ENCODE results near the gene ABTB2. TPM values are rescaled to one million over a fixed set of nuclear protein-coding genes. Genes with fewer than 3 reads are reported as not detected.

Gene ABTB2
- total and polyA plus RNA-seq, 7 donors, result 4.5 to 24.7 (median 18.5) TPM

GRCh38 chr11:34175284-34176019, 182.4 kb downstream of the ABTB2 start:
- Histone ChIP-seq H3K4me3 (no peak overlapping the region), H3K27me3 (ENCODE audit: insufficient read depth in 3 of 3, low read length in 2 of 3) (no peaks in the 10 kb centered on the region), H3K27ac (no peak overlapping the region), H3K4me1 (peaks cover 7% of the 10 kb centered on the region), H3K9me3 (no peaks in the 10 kb centered on the region), H3K36me3 (ENCODE audit: insufficient read depth in 1 of 2, low read depth in 1 of 2) (peaks cover 0 to 12% of the 10 kb centered on the region in 2 donors)
- peak in 1 of 2 donors; percentile 45 for DNase-seq
- no peak for TF ChIP-seq CTCF (IDR thresholded peaks at IDR 0.05)
- ATAC-seq, result no peak
- WGBS, 3 donors, result 91 to 94% (median 93%) methylated on average over 7 of the region's 7 CpGs
- intact Hi-C loops (cut with DNase I), result loop anchor here (5.0 to 10.0 kb wide), 3 partner anchors 122 to 319 kb away; no protein-coding TSS in a partner anchor

DNA sequence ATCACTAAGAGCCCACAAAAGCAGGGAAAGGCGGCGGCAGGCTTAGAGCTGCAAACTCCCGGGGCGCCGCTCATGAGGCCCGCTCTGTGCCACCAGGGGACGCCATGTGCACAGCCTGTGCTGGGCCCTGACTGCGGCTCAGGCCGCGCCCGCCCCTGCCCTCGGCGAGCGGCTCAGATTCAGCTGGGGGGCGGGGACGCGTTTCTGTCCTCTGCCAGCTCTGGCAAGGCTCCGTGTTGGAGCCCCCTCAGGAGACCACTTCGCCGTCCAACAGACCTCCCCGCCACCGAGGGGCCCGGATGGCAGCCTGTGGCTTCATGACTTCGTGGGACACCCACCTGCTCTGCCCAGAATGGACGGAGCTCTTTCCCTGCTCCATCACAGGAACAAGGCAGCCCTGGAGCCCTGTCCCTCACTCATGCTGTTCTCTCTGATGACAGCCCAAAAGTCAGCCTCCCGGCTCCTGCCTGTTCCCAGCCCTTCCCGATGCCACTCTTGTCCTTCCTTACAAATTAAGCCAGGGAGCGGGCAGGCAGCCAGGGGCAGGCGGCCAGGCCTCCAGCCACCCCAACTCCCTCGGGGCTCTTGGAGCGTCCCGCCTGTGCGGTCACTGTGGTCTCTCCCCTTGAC, 183.3 kb downstream of the ABTB2 start:
- Histone ChIP-seq H3K36me3 (ENCODE audit: insufficient read depth in 1 of 2, low read depth in 1 of 2) (peaks cover 0 to 17% of the 10 kb centered on the region in 2 donors), H3K27ac (peak overlapping the region; percentile 19), H3K9me3 (no peaks in the 10 kb centered on the region), H3K27me3 (ENCODE audit: insufficient read depth in 3 of 3, low read length in 2 of 3) (no peaks in the 10 kb centered on the region), H3K4me3 (peak overlapping the region; percentile 58), H3K4me1 (peaks cover 7% of the 10 kb centered on the region)
- DNase-seq (peak; percentile 85 to 92), ATAC-seq (peak; percentile 98 to 99 (median 98))
- WGBS, 3 donors, result 4 to 9% (median 4%) methylated on average over 25 to 33 of the region's 33 CpGs
- peak; percentile 96 for TF ChIP-seq CTCF (IDR thresholded peaks at IDR 0.05)
- intact Hi-C loops (cut with DNase I), result loop anchor here (1.0 to 10.0 kb wide), 4 partner anchors 123 to 320 kb away; no protein-coding TSS in a partner anchor

DNA sequence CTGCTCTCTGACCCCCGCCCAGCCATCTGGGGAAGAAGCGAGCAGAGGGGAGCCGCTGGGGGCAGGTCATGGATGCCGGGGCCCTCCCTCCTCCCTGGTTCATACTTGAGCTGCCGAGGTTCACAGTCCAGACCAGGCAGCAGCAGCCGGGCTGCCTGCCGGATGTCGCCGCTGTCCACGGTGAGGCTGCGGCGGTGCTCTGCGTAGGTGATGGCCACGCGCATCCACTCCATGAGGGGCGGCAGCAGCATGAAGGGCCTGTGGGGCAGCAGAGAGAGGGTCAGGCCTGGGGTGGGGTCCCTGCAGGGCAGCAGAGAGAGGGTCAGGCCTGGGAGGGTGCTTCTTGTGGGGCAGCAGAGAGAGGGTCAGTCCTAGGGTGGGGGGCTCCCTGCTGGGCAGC, 184.8 kb downstream of the ABTB2 start:
- WGBS, 3 donors, result 94 to 98% (median 97%) methylated on average over 14 to 16 of the region's 16 CpGs
- H3K36me3 ChIP-seq (ENCODE audit: insufficient read depth in 1 of 2, low read depth in 1 of 2), result peaks cover 0 to 30% of the 10 kb centered on the region in 2 donors
- TF ChIP-seq CTCF (IDR thresholded peaks at IDR 0.05), result no peak
- no peak for ATAC-seq
- intact Hi-C loops (cut with DNase I), result loop anchor here in 1 of 2 donors (1.0 to 10.0 kb wide), 2 partner anchors 189 to 322 kb away; no protein-coding TSS in a partner anchor
- peak in 1 of 2 donors; percentile 36 for DNase-seq
- H3K27me3 ChIP-seq (ENCODE audit: insufficient read depth in 3 of 3, low read length in 2 of 3), result no peaks in the 10 kb centered on the region
- no peak overlapping the region for H3K4me3 ChIP-seq
- H3K9me3 ChIP-seq, result no peaks in the 10 kb centered on the region
- peaks cover 16% of the 10 kb centered on the region for H3K4me1 ChIP-seq
- no peak overlapping the region for H3K27ac ChIP-seq

DNA sequence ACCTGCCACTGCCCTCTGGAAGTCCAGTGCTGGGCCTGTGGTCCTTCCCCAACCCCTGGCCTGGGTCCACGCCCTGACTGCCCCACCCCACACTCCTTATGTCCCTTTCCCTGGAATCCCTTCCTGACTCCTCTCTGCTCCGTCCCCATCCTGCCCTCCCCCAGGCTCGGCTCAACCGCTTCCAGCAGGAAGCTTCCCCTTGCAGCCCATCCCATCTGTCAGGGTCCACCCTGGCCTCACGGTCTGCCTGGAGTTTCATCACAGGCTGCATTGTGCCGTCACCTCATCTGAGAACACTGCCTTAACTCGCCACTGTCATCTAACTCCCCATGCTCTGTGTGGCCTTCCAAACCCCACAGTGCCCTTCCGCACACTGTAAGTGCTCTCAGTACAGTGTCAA, 188.1 kb downstream of the ABTB2 start:
- peaks cover 0 to 44% of the 10 kb centered on the region in 2 donors for H3K36me3 ChIP-seq (ENCODE audit: insufficient read depth in 1 of 2, low read depth in 1 of 2)
- no peaks in the 10 kb centered on the region for H3K27me3 ChIP-seq (ENCODE audit: insufficient read depth in 3 of 3, low read length in 2 of 3)
- peak overlapping the region; percentile 23 for H3K27ac ChIP-seq
- TF ChIP-seq CTCF (IDR thresholded peaks at IDR 0.05), result no peak
- no peak overlapping the region for H3K4me3 ChIP-seq
- WGBS, 3 donors, result 67 to 77% (median 75%) methylated on average over 8 of the region's 8 CpGs
- no peak for ATAC-seq
- intact Hi-C loops (cut with DNase I), result loop anchor here in 1 of 2 donors (10.0 kb wide), 1 partner anchor 325 kb away; no protein-coding TSS in a partner anchor
- peak in 1 of 2 donors; percentile 35 for DNase-seq
- H3K9me3 ChIP-seq, result no peaks in the 10 kb centered on the region
- peaks cover 12% of the 10 kb centered on the region for H3K4me1 ChIP-seq

Data from psoas muscle (tissue), 8 donors.